Measurements from ENCODE around the gene C2orf68.

DNA sequence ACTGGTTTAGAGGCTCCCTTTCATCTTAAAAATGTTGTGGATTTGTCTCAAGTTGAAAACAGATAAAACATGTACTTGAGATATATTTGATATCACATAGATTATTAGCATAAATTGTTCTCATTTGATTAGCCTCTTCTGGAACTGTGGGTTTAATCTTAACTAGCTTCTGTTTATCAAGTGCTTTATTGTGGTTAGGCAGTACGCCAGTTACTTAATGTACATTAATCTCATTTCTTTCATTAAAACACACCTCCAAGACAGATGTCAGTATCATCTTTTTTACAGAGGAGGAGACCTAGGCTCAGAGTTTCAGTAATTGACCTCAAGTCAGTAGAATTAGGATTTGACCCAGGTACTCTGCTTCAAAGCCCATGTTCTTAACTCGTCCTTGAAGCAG is 34.3 kb upstream of the C2orf68 start:
- TF ChIP-seq, protein P1, sequence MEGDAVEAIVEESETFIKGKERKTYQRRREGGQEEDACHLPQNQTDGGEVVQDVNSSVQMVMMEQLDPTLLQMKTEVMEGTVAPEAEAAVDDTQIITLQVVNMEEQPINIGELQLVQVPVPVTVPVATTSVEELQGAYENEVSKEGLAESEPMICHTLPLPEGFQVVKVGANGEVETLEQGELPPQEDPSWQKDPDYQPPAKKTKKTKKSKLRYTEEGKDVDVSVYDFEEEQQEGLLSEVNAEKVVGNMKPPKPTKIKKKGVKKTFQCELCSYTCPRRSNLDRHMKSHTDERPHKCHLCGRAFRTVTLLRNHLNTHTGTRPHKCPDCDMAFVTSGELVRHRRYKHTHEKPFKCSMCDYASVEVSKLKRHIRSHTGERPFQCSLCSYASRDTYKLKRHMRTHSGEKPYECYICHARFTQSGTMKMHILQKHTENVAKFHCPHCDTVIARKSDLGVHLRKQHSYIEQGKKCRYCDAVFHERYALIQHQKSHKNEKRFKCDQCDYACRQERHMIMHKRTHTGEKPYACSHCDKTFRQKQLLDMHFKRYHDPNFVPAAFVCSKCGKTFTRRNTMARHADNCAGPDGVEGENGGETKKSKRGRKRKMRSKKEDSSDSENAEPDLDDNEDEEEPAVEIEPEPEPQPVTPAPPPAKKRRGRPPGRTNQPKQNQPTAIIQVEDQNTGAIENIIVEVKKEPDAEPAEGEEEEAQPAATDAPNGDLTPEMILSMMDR (IDR thresholded peaks at IDR 0.05 in 2 of 3, conservative IDR thresholded peaks at IDR 0.05 in 1 of 3; ENCODE audit: insufficient read depth in 2 of 3, low read depth in 1 of 3, low read length in 3 of 3): no peak
- TF ChIP-seq, protein P2, sequence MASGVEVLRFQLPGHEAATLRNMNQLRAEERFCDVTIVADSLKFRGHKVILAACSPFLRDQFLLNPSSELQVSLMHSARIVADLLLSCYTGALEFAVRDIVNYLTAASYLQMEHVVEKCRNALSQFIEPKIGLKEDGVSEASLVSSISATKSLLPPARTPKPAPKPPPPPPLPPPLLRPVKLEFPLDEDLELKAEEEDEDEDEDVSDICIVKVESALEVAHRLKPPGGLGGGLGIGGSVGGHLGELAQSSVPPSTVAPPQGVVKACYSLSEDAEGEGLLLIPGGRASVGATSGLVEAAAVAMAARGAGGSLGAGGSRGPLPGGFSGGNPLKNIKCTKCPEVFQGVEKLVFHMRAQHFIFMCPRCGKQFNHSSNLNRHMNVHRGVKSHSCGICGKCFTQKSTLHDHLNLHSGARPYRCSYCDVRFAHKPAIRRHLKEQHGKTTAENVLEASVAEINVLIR (CRISPR knock-in tag; IDR thresholded peaks at IDR 0.05): no peak
- no peak for TF ChIP-seq JUND (IDR thresholded peaks at IDR 0.05; ENCODE audit: borderline replicate concordance, low read depth, low read length)
- TF ChIP-seq JUND (tag; IDR thresholded peaks at IDR 0.05; ENCODE audit: borderline replicate concordance, low read depth, low read length): no peak
- no peak for TF ChIP-seq FOXM1 (IDR thresholded peaks at IDR 0.05; ENCODE audit: low read depth)
- TF ChIP-seq FOXM1 (CRISPR knock-in tag; IDR thresholded peaks at IDR 0.05; ENCODE audit: low read depth): no peak
